HG02852 (cell line): ENCODE results near the gene ATIC.

Experiments used
- ATAC-seq: cut with Tn5 transposase; IDR thresholded peaks from one replicate; pipeline ENCODE4 v1.9.1; 2021; ENCODE audit warnings: mild to moderate bottlenecking, moderate library complexity; ENCODE audit not compliant: unreplicated experiment

ATIC gene

DNA sequence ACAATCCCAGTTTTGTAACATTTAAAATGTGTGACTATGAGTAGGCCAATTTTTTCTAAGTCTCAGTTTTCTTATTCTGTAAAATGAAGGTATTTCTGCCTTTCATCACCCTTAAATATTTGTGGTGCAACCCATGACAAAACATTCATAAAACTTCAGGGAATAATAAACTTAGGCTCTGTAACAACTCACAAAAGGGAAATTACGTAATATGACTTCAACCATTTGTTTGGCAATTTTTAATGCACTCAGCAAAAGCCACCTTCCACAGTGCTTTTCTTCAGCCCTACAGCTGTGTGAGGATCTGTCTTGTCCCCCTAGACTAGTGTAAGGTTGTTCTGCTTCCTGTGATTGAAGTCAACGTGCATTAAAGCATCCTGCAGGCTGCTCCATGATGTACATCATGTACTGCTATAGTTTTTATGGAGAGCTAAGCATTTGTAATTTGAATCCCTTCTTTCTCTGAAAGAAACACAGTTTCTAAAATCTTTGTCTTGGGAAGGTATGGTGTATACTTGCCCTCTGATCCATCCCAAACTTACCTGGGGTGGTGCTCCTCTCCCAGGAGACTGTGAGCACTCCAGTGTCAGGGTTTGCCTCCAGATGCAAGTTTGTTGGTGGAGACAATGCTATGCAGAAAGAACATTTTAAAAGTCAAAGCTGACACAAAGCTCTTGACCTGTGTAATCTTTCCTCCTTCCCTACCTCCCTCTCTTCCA, 84.9 kb downstream of the ATIC start:
- no peak for ATAC-seq

DNA sequence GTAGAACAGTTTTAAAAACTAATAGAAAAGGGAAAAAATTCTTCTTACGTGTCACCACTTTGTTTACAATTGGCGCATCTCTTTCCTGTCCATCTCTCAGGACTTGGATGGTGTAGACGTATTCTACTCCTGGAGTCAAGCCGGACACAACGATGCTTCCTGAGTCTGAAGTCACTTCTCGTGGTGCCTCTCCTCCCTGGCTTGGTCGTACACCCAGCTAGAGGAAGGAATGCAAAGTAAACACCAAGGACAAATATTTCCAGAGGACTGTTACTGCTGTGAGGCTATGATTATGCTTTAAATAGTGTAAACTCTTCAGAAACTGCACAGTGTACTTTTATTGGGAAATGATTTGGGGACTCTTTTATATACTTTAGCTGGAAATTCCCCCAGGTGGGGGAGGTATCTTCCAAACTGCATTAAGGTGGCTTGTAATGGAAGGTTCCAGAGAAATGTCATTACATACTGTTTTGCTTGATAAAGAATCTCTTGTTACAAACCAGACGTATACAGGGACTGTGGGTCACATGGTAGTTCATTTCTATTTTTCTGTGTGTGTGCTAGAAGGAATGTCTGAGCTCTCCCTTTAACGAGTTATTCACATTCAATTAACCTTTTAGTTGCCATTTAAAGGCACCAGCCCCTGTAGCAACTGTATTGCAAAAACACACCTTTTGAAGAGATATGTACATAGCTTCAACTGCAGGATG, 85.9 kb downstream of the ATIC start:
- no peak for ATAC-seq

DNA sequence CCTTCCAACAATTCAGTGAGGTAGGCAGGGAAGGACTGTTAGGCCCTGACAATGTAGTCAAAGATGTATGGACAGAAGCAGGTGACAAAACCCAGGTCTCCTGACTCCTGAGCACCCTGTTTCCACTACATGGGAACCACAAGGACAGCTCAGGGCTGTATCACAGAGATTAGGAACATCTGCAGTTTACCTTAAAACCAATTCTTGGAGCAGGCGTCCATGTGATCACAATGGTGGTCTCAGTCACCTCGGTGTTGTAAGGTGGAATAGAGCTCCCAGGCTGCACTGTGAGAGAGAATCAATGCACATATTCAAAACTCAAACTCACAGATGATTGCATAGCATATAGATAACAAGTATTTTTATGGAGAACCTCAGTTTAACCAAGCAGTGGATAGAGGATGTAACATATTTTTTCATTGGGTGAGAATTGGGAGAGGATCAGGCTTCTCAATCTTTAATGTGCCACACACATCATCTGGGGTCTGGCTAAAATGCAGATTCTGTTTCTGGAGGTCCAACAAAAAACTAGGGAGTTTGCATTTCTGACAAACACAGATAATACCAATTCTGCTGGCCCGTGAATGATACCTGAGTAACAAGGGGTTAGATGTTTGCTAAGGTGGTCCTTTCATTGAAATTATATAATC, 87.3 kb downstream of the ATIC start:
- no peak for ATAC-seq
